WTC11 (cell line): ENCODE results near the gene PMIS2. TPM values are rescaled to one million over a fixed set of nuclear protein-coding genes. Genes with fewer than 3 reads are reported as not detected.
A peak's percentile ranks its signal among the peaks of the same experiment; 100 is the strongest.

ENCODE experiments used
- ATAC-seq: fragments of 200-7000 bp; cut with Tn5 transposase; 2 replicates; pipeline ENCODE4 v1.10.0; 2021; ENCODE audit warnings: mild to moderate bottlenecking, moderate library complexity
- CTCF ChIA-PET: fragments of 300-600 bp; sonication (Branson Sonifier 250); formaldehyde crosslinking; loops from one replicate; lab custom pipeline; 2021; ENCODE audit warnings: antibody characterized with exemption; lab: Charles Lee
- POLR2A ChIA-PET: fragments of 350-600 bp; sonication (Branson Sonifier 250); formaldehyde crosslinking; loops from one replicate; lab custom pipeline; 2021; ENCODE audit warnings: antibody characterized with exemption; lab: Charles Lee
- DNase-seq: peaks from one replicate; pipeline ENCODE4 v3.0.0; 2021; ENCODE audit warnings: low spot score
- H3K27ac Mint-ChIP-seq: 2 replicates; pipeline ENCODE4 v1.8.0; 2021; ENCODE audit warnings: mixed read lengths
- H3K27me3 Mint-ChIP-seq: 2 replicates; pipeline ENCODE4 v1.8.0; 2021; ENCODE audit warnings: low read depth, mild to moderate bottlenecking, moderate library complexity, mixed read lengths
- H3K36me3 Mint-ChIP-seq: 2 replicates; pipeline ENCODE4 v1.8.0; 2021; ENCODE audit warnings: mixed read lengths
- H3K4me1 Mint-ChIP-seq: 2 replicates; pipeline ENCODE4 v1.8.0; 2022; ENCODE audit warnings: mixed read lengths
- H3K4me3 Mint-ChIP-seq: 2 replicates; pipeline ENCODE4 v1.8.0; 2021; ENCODE audit warnings: mild to moderate bottlenecking, moderate library complexity, mixed read lengths
- H3K9me3 Mint-ChIP-seq: 2 replicates; pipeline ENCODE4 v1.8.0; 2021; ENCODE audit warnings: mixed read lengths
- ATF1 ChIP-seq: sonication (generic); formaldehyde crosslinking; IDR thresholded peaks from 2 replicates; pipeline ENCODE4 v1.8.1; 2023; ENCODE audit warnings: mild to moderate bottlenecking, moderate library complexity, missing genetic modification reagents
- CREB1 ChIP-seq: sonication (generic); formaldehyde crosslinking; IDR thresholded peaks from 2 replicates; pipeline ENCODE4 v1.8.0; 2023; ENCODE audit warnings: mild to moderate bottlenecking, missing genetic modification reagents
- ETV6 ChIP-seq: sonication (generic); formaldehyde crosslinking; IDR thresholded peaks from 2 replicates; pipeline ENCODE4 v1.8.1; 2022; ENCODE audit warnings: mild to moderate bottlenecking, missing genetic modification reagents
- MYBL2 ChIP-seq: sonication (generic); formaldehyde crosslinking; IDR thresholded peaks from 2 replicates; pipeline ENCODE4 v1.8.1; 2023; ENCODE audit warnings: mild to moderate bottlenecking, moderate library complexity, missing genetic modification reagents
- NFATC4 ChIP-seq: fragments of 250-450 bp; sonication (Bioruptor Pico); IDR thresholded peaks from 2 replicates; pipeline ENCODE4 v1.9.0; 2021; ENCODE audit warnings: mild to moderate bottlenecking
- OVOL2 ChIP-seq: fragments of 250-450 bp; sonication (Bioruptor Pico); IDR thresholded peaks from 2 replicates; pipeline ENCODE4 v1.9.0; 2021; ENCODE audit warnings: mild to moderate bottlenecking, borderline replicate concordance
- PRRX2 ChIP-seq: fragments of 250-450 bp; sonication (Bioruptor Pico); IDR thresholded peaks from 2 replicates; pipeline ENCODE4 v1.8.0; 2021; ENCODE audit warnings: mild to moderate bottlenecking
- RORB ChIP-seq: fragments of 250-450 bp; sonication (Bioruptor Pico); IDR thresholded peaks from 2 replicates; pipeline ENCODE4 v1.9.0; 2021; ENCODE audit warnings: mild to moderate bottlenecking
- SMAD3 ChIP-seq: sonication (generic); formaldehyde crosslinking; IDR thresholded peaks from 2 replicates; pipeline ENCODE4 v1.8.0; 2022; ENCODE audit warnings: missing genetic modification reagents, mild to moderate bottlenecking, borderline replicate concordance
- total RNA-seq: library from RNA; stranded (reverse); gene quantifications from 3 replicates; pipeline ENCODE4 v1.2.3, GENCODE V29; 2021
- TF ChIP-seq, protein P1 (sequence below): sonication (generic); formaldehyde crosslinking; IDR thresholded peaks from 2 replicates; pipeline ENCODE4 v1.8.1; 2023; ENCODE audit warnings: mild to moderate bottlenecking, missing genetic modification reagents
- TF ChIP-seq, protein P2 (sequence below): sonication (generic); formaldehyde crosslinking; IDR thresholded peaks from 2 replicates; pipeline ENCODE4 v1.8.0; 2023; ENCODE audit warnings: missing genetic modification reagents, mild to moderate bottlenecking, borderline replicate concordance
- TF ChIP-seq, protein P3 (sequence below): sonication (generic); formaldehyde crosslinking; IDR thresholded peaks from 2 replicates; pipeline ENCODE4 v1.8.0; 2022; ENCODE audit warnings: mild to moderate bottlenecking, missing genetic modification reagents
- TF ChIP-seq, protein P4 (sequence below): sonication (generic); formaldehyde crosslinking; IDR thresholded peaks from 2 replicates; pipeline ENCODE4 v1.8.1; 2023; ENCODE audit warnings: mild to moderate bottlenecking, missing genetic modification reagents, moderate library complexity
- TF ChIP-seq, protein P5 (sequence below): sonication (generic); formaldehyde crosslinking; conservative IDR thresholded peaks from 2 replicates; pipeline ENCODE4 v1.8.1; 2022; ENCODE audit warnings: mild to moderate bottlenecking, missing genetic modification reagents

PMIS2 gene
- total RNA-seq, 1 experiment from 2014 or later = not detected

DNA sequence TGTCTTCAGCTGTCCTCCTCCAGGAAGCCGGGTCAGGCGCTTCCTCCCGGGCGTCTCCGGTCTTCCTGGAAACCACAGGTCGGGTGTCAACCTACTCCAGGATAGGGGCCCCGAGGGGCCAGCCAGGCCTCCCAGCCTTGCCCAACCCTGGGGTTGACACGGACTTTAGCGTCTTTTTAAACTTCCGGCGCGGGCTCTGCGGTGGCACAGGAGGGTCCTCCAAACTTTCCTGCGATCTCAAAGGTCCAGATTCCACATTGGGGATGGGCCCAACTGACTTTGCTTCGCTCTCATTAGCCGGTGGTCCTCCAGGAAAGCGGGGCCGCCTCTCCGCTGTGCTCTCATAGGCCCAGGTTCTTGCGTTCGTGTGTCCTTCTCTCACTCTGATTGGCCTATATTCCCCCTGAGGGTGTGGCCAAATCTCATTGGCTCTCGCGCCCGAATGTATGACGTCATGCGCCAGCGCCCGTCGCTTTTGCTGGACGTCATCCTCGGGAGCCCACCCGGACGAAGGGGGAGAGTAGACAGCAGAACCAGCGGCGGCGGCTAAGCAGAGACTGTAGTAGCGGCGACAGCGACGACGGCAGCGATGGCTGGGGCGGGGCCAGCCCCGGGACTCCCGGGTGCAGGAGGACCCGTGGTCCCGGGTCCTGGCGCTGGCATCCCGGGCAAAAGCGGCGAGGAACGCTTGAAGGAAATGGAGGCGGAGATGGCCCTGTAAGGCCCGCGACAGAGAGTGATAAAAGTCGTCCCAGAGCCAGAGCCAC is 42.8 kb downstream of the PMIS2 start, which contains the start of gene RBM42 (continued):
- TF ChIP-seq, protein P1, sequence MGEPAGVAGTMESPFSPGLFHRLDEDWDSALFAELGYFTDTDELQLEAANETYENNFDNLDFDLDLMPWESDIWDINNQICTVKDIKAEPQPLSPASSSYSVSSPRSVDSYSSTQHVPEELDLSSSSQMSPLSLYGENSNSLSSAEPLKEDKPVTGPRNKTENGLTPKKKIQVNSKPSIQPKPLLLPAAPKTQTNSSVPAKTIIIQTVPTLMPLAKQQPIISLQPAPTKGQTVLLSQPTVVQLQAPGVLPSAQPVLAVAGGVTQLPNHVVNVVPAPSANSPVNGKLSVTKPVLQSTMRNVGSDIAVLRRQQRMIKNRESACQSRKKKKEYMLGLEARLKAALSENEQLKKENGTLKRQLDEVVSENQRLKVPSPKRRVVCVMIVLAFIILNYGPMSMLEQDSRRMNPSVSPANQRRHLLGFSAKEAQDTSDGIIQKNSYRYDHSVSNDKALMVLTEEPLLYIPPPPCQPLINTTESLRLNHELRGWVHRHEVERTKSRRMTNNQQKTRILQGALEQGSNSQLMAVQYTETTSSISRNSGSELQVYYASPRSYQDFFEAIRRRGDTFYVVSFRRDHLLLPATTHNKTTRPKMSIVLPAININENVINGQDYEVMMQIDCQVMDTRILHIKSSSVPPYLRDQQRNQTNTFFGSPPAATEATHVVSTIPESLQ (CRISPR knock-in tag) = no peak
- peak; percentile 98; the same call in 1 of the 2 replicates for TF ChIP-seq ATF1
- TF ChIP-seq RORB = no peak
- no peak for TF ChIP-seq OVOL2 (CRISPR knock-in tag)
- TF ChIP-seq ETV6 = peak; percentile 57; the same call in 1 of the 2 replicates
- TF ChIP-seq, protein P2, sequence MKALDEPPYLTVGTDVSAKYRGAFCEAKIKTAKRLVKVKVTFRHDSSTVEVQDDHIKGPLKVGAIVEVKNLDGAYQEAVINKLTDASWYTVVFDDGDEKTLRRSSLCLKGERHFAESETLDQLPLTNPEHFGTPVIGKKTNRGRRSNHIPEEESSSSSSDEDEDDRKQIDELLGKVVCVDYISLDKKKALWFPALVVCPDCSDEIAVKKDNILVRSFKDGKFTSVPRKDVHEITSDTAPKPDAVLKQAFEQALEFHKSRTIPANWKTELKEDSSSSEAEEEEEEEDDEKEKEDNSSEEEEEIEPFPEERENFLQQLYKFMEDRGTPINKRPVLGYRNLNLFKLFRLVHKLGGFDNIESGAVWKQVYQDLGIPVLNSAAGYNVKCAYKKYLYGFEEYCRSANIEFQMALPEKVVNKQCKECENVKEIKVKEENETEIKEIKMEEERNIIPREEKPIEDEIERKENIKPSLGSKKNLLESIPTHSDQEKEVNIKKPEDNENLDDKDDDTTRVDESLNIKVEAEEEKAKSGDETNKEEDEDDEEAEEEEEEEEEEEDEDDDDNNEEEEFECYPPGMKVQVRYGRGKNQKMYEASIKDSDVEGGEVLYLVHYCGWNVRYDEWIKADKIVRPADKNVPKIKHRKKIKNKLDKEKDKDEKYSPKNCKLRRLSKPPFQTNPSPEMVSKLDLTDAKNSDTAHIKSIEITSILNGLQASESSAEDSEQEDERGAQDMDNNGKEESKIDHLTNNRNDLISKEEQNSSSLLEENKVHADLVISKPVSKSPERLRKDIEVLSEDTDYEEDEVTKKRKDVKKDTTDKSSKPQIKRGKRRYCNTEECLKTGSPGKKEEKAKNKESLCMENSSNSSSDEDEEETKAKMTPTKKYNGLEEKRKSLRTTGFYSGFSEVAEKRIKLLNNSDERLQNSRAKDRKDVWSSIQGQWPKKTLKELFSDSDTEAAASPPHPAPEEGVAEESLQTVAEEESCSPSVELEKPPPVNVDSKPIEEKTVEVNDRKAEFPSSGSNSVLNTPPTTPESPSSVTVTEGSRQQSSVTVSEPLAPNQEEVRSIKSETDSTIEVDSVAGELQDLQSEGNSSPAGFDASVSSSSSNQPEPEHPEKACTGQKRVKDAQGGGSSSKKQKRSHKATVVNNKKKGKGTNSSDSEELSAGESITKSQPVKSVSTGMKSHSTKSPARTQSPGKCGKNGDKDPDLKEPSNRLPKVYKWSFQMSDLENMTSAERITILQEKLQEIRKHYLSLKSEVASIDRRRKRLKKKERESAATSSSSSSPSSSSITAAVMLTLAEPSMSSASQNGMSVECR (CRISPR knock-in tag) = peak; percentile 37; the same call in 1 of the 2 replicates
- peak; percentile 97 for TF ChIP-seq CREB1 (CRISPR knock-in tag)

DNA sequence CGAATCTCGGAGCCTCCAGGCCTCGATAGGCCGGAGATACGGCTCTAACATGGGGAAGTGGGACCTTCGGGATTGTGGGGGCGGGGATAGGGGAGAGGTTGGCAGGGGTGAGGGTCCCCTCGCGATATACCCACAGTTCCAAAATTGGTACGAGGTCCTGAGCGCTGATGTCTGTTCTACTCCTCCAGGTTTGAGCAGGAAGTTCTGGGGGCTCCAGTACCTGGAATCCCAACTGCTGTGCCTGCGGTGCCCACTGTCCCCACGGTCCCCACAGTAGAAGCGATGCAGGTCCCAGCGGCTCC is 43.3 kb downstream of the PMIS2 start:
- Mint-ChIP-seq H3K4me3 (peak overlapping the region; percentile 95), H3K9me3 (no peaks in the 10 kb centered on the region), H3K36me3 (peaks cover 28% of the 10 kb centered on the region), H3K4me1 (peaks cover 7% of the 10 kb centered on the region), H3K27ac (peak overlapping the region; percentile 95; the same call in 1 of the 2 replicates), H3K27me3 (no peaks in the 10 kb centered on the region)
- ChIA-PET POLR2A (no interaction called here), CTCF (no interaction called here)
- TF ChIP-seq, protein P2 (CRISPR knock-in tag) = 0 out of 2 replicates have a peak, but pooled peaks have one; percentile 13
- TF ChIP-seq NFATC4 (CRISPR knock-in tag) = no peak
- DNase-seq (no peak), ATAC-seq (no peak)

DNA sequence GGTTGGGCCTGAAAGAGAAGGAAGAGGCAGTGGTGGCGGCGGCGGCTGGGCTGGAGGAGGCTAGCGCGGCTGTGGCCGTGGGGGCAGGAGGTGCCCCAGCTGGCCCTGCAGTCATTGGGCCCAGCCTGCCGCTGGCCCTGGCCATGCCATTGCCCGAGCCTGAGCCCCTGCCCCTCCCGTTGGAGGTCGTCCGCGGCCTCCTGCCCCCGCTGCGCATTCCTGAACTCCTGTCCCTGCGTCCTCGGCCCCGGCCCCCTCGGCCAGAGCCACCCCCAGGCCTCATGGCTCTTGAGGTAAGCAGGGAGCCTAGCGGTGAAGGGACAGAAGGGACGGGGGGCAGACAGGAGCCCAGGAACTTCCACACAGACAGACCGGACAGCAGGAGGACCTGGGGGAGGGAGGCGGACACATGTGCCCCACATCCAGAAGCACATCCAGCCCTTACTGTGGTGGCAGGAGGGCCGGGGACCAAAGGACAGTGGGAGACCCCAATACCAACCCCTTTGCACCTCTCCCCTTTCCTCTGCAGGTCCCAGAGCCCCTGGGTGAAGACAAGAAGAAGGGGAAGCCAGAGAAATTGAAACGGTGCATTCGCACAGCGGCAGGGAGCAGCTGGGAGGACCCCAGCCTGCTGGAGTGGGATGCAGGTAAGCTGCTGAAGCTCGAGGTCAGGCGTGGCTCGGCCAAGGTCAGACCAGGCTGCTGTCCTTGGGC is 47.9 kb downstream of the PMIS2 start:
- POLR2A ChIA-PET = interaction anchor here (0.7 kb wide), 1 partner anchor 267 kb away, joined by 4 read pairs; no protein-coding TSS in a partner anchor
- H3K9me3 Mint-ChIP-seq = no peaks in the 10 kb centered on the region
- no peak for DNase-seq
- H3K36me3 Mint-ChIP-seq = peaks cover 45% of the 10 kb centered on the region
- peaks cover 3% of the 10 kb centered on the region for H3K4me1 Mint-ChIP-seq
- H3K27me3 Mint-ChIP-seq = no peaks in the 10 kb centered on the region
- H3K4me3 Mint-ChIP-seq = no peak overlapping the region
- no peak for ATAC-seq
- CTCF ChIA-PET = no interaction called here
- H3K27ac Mint-ChIP-seq = no peak overlapping the region
- TF ChIP-seq, protein P3, sequence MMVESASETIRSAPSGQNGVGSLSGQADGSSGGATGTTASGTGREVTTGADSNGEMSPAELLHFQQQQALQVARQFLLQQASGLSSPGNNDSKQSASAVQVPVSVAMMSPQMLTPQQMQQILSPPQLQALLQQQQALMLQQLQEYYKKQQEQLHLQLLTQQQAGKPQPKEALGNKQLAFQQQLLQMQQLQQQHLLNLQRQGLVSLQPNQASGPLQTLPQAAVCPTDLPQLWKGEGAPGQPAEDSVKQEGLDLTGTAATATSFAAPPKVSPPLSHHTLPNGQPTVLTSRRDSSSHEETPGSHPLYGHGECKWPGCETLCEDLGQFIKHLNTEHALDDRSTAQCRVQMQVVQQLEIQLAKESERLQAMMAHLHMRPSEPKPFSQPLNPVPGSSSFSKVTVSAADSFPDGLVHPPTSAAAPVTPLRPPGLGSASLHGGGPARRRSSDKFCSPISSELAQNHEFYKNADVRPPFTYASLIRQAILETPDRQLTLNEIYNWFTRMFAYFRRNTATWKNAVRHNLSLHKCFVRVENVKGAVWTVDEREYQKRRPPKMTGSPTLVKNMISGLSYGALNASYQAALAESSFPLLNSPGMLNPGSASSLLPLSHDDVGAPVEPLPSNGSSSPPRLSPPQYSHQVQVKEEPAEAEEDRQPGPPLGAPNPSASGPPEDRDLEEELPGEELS = no peak
- TF ChIP-seq, protein P4, sequence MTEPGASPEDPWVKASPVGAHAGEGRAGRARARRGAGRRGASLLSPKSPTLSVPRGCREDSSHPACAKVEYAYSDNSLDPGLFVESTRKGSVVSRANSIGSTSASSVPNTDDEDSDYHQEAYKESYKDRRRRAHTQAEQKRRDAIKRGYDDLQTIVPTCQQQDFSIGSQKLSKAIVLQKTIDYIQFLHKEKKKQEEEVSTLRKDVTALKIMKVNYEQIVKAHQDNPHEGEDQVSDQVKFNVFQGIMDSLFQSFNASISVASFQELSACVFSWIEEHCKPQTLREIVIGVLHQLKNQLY (CRISPR knock-in tag) = no peak
- TF ChIP-seq, protein P5, sequence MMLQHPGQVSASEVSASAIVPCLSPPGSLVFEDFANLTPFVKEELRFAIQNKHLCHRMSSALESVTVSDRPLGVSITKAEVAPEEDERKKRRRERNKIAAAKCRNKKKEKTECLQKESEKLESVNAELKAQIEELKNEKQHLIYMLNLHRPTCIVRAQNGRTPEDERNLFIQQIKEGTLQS = no peak
- no peak for TF ChIP-seq MYBL2
- no peak for TF ChIP-seq SMAD3 (CRISPR knock-in tag)
- no peak for TF ChIP-seq OVOL2 (CRISPR knock-in tag)
- TF ChIP-seq, protein P1 (CRISPR knock-in tag) = no peak
- TF ChIP-seq NFATC4 (CRISPR knock-in tag) = no peak
- TF ChIP-seq PRRX2 (CRISPR knock-in tag) = no peak
